OCI-LY3 (cell line): Measurements from ENCODE around the gene SYTL3.
"Not testable (repeated sequence)": the region's sequence is repeated elsewhere in the genome, so short reads cannot be mapped to it uniquely, and the experiment has no call there.

Source experiments
- H2AFZ ChIP-seq: fragments of 200-600, 300-600 bp; shearing (Covaris generic); 2 replicates; pipeline ENCODE4 v1.6.0; 2014; ENCODE audit warnings: antibody characterized with exemption, low read depth, low read length
- H3K27ac ChIP-seq: fragments of 200-600, 300-600 bp; sonication (generic); 2 replicates; pipeline ENCODE4 v1.5.1; 2014; ENCODE audit warnings: mild to moderate bottlenecking, low read length, moderate library complexity, mixed read lengths
- H3K27me3 ChIP-seq: fragments of 200-600, 300-600 bp; sonication (generic); 2 replicates; pipeline ENCODE4 v1.6.1; 2014; ENCODE audit warnings: low read depth, low read length, mixed read lengths
- H3K36me3 ChIP-seq: fragments of 200-600, 300-600 bp; sonication (generic); replicated peaks from 2 replicates; pipeline ENCODE3; 2014; ENCODE audit warnings: low read depth, low read length, mixed read lengths
- H3K4me1 ChIP-seq: fragments of 300-600, 200-600 bp; sonication (generic); 2 replicates; pipeline ENCODE4 v1.6.1; 2014; ENCODE audit warnings: low read length, mixed read lengths
- H3K4me2 ChIP-seq: fragments of 200-600, 300-600 bp; sonication (generic); 2 replicates; pipeline ENCODE4 v1.6.1; 2014; ENCODE audit warnings: low read length, mixed read lengths
- H3K4me3 ChIP-seq: fragments of 300-600, 200-600 bp; sonication (generic); 2 replicates; pipeline ENCODE4 v1.5.1; 2014; ENCODE audit warnings: antibody characterized with exemption, mild to moderate bottlenecking, low read length, moderate library complexity
- H3K79me2 ChIP-seq: fragments of 300-600, 200-600 bp; shearing (Covaris generic); 2 replicates; pipeline ENCODE4 v1.6.1; 2014; ENCODE audit warnings: mild to moderate bottlenecking, low read length, mixed read lengths
- H3K9ac ChIP-seq: fragments of 300-600, 200-600 bp; shearing (Covaris generic); 2 replicates; pipeline ENCODE4 v1.6.0; 2014; ENCODE audit warnings: mild to moderate bottlenecking, low read length, moderate library complexity
- H3K9me3 ChIP-seq: fragments of 200-600, 300-600 bp; shearing (Covaris generic); 2 replicates; pipeline ENCODE4 v1.6.1; 2014; ENCODE audit warnings: low read length, mixed read lengths; ENCODE audit not compliant: insufficient read depth
- H4K20me1 ChIP-seq: fragments of 200-600, 300-600 bp; sonication (generic); 2 replicates; pipeline ENCODE4 v1.6.1; 2016; ENCODE audit warnings: low read length, mixed read lengths; ENCODE audit not compliant: insufficient read depth
- EZH2phosphoT487 ChIP-seq: fragments of 200-600 bp; shearing (Covaris generic); IDR thresholded peaks from 2 replicates; pipeline ENCODE4 v1.6.1; 2018; ENCODE audit warnings: antibody characterized with exemption, mixed run types, low read depth
- TF ChIP-seq, protein P1 (sequence below): fragments of 200-600, 300-600 bp; sonication (generic); IDR thresholded peaks from 2 replicates; pipeline ENCODE4 v1.5.1; 2014; ENCODE audit warnings: antibody characterized with exemption, low read length, low read depth

The SYTL3 gene

DNA sequence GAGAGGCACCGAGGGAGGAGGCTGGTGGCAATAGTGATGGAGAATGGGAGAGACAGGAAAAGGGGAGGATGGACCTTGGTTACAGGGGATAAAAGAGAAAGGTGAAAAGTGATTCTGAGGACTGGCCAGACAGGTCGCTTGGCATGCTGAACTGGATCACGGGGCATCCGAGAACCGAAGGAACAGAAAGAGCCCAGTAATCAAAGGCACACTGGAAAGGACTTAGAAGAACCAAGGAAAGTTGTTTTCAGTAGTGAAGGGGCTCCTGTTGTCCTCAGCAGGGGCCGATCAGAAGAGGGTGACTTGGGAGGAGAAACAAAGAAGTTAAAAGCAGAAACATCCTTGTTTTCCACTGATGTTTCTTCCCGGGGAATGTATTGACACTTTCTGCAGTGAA is 18.9 kb downstream of the SYTL3 start:
- no peak overlapping the region for H3K4me3 ChIP-seq
- no peak for TF ChIP-seq EZH2phosphoT487
- TF ChIP-seq, protein P1, sequence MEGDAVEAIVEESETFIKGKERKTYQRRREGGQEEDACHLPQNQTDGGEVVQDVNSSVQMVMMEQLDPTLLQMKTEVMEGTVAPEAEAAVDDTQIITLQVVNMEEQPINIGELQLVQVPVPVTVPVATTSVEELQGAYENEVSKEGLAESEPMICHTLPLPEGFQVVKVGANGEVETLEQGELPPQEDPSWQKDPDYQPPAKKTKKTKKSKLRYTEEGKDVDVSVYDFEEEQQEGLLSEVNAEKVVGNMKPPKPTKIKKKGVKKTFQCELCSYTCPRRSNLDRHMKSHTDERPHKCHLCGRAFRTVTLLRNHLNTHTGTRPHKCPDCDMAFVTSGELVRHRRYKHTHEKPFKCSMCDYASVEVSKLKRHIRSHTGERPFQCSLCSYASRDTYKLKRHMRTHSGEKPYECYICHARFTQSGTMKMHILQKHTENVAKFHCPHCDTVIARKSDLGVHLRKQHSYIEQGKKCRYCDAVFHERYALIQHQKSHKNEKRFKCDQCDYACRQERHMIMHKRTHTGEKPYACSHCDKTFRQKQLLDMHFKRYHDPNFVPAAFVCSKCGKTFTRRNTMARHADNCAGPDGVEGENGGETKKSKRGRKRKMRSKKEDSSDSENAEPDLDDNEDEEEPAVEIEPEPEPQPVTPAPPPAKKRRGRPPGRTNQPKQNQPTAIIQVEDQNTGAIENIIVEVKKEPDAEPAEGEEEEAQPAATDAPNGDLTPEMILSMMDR, result no peak
- no peak overlapping the region for H2AFZ ChIP-seq
- H4K20me1 ChIP-seq, result no peaks in the 10 kb centered on the region
- H3K36me3 ChIP-seq, result no peaks in the 10 kb centered on the region
- peaks cover 40% of the 10 kb centered on the region for H3K4me1 ChIP-seq
- no peaks in the 10 kb centered on the region for H3K79me2 ChIP-seq
- H3K27me3 ChIP-seq, result 0 out of 2 replicates have a peak, but pooled peaks cover 3% of the 10 kb centered on the region
- no peak overlapping the region for H3K9ac ChIP-seq
- H3K9me3 ChIP-seq, result no peaks in the 10 kb centered on the region
- H3K4me2 ChIP-seq, result peak overlapping the region; percentile 33
- H3K27ac ChIP-seq, result no peak overlapping the region

DNA sequence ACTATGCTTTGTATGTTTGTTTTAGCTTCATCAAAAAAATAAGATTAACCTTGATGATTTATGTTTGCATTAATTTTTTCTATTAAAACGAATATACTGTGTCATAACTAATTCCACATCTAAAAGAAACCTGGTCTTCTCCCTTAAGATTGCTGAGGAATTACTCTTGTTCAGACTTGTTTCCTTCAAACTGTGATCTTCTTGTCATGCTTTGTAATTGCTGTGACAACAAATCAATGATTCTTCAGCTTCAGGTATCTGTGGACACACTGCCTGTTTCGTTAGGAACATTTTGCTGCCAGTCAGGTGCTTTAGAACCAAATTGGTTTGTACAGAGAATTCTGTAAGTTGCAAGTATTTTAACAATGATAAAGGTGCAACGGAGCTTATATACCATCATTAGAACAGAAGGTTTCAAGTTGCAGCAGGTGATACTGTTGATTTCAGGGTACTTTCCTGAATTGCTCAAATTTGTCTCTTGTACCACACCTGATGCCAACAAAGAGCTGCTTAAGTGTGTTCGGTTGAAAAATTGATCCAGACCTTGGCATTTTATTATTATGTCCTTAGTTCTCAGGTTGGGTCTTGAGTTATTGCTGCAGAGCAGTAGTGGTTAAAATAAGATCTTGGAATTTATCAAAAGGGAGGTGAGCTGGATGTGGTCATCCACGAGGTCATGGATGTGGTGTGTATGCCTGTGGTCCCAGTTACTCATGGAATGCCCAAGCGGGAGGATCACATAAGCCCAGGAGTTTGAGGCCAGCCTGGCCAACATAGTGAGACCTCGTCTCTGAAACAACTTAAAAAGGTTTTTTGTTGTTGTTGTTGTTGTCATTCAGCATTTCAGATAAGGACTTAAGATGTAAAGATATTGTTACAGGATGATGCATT is 19.5 kb downstream of the SYTL3 start:
- H3K36me3 ChIP-seq, result no peaks in the 10 kb centered on the region
- no peaks in the 10 kb centered on the region for H3K9me3 ChIP-seq
- H3K27ac ChIP-seq, result no peak overlapping the region
- no peak overlapping the region for H2AFZ ChIP-seq
- peaks cover 40% of the 10 kb centered on the region for H3K4me1 ChIP-seq
- H3K27me3 ChIP-seq, result 0 out of 2 replicates have a peak, but pooled peaks cover 3% of the 10 kb centered on the region
- no peak overlapping the region for H3K9ac ChIP-seq
- H3K4me3 ChIP-seq, result no peak overlapping the region
- H3K4me2 ChIP-seq, result peak overlapping the region; percentile 42
- H3K79me2 ChIP-seq, result no peaks in the 10 kb centered on the region
- TF ChIP-seq, protein P1, result no peak
- no peak for TF ChIP-seq EZH2phosphoT487
- no peaks in the 10 kb centered on the region for H4K20me1 ChIP-seq

DNA sequence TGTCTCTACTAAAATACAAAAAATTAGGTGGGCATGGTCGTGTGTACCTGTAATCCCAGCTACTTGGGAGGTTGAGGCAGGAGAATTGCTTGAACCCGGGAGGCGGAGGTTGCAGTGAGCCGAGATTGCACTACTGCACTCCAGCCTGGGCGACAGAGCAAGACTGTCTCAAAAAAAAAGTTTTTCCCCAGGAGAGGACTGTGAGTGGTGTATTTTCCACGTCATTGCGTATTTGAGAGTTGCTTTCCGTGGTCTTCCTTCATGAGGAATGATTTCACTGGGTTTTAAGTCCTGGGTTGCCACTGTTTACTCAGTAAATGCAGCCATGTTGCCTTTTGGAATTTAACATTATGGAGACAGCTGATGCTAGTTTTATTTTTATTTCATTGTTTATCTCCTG is 22.3 kb downstream of the SYTL3 start:
- not testable (repeated sequence) for H3K27ac ChIP-seq, H4K20me1 ChIP-seq, H3K79me2 ChIP-seq, H3K27me3 ChIP-seq, H2AFZ ChIP-seq, H3K4me3 ChIP-seq, H3K4me2 ChIP-seq, H3K36me3 ChIP-seq, H3K9me3 ChIP-seq, H3K9ac ChIP-seq
- H3K4me1 ChIP-seq, result peaks cover 27% of the 10 kb centered on the region

DNA sequence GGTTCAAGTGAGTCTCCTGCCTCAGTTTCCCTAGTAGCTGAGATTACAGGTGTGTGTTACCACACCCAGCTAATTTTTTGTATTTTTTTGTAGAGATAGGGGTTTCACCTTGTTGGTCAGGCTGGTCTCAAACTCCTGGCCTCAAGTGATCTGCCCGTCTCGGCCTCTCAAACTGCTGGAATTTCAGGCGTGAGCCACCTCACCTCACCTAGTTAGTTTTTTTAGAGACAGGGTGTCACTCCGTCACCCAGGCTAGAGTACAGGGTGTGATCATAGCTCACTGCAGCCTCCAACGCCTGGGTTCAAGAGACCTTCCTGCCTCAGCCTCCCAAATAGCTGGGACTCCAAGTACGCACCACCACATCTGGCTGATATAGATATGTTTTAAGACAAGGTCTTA is 22.9 kb downstream of the SYTL3 start:
- Histone ChIP-seq H3K9ac (no peak overlapping the region), H3K79me2 (no peaks in the 10 kb centered on the region), H4K20me1 (no peaks in the 10 kb centered on the region), H3K4me3 (no peak overlapping the region), H3K4me2 (no peak overlapping the region), H3K27ac (no peak overlapping the region), H3K27me3 (no peaks in the 10 kb centered on the region), H3K9me3 (no peaks in the 10 kb centered on the region), H3K36me3 (no peaks in the 10 kb centered on the region), H2AFZ (no peak overlapping the region), H3K4me1 (peaks cover 22% of the 10 kb centered on the region)
- TF ChIP-seq EZH2phosphoT487, result no peak
- TF ChIP-seq, protein P1, result no peak
